Heart right ventricle (tissue), 16 donors: ENCODE data around the gene MTREX. TPM values are rescaled to one million over a fixed set of nuclear protein-coding genes. Genes with fewer than 3 reads are reported as not detected.

Source experiments
- ATAC-seq, 8 donors: fragments of 200-7000 bp; cut with Tn5 transposase; one replicate each; pipeline ENCODE4 v1.9.1; 2020; ENCODE audit warnings: mild to moderate bottlenecking in 8 of 8, moderate library complexity in 8 of 8, moderate number of reproducible peaks in 1 of 8
- DNase-seq, 2 donors: peaks; one replicate each; pipeline ENCODE4 v3.0.0-alpha.2; 2020
- H3K27ac ChIP-seq, 10 donors: fragments of 200-600 bp; sonication (generic) in 2 of 10; one replicate each; pipeline versions ENCODE4 v1.5.0 to v1.8.0; 2020 to 2022; ENCODE audit warnings: mild to moderate bottlenecking in 3 of 10
- H3K27me3 ChIP-seq, 7 donors: fragments of 200-600 bp; one replicate each; pipeline ENCODE4 v1.8.0; 2021 to 2022; ENCODE audit warnings: mild to moderate bottlenecking in 2 of 7
- H3K36me3 ChIP-seq, 9 donors: fragments of 200-600 bp; sonication (generic) in 1 of 9; one replicate each; pipeline versions ENCODE4 v1.5.0 to v1.8.0; 2020 to 2022; ENCODE audit warnings: mild to moderate bottlenecking in 2 of 9
- H3K4me1 ChIP-seq, 9 donors: fragments of 200-600 bp; sonication (generic) in 1 of 9; one replicate each; pipeline versions ENCODE4 v1.5.0 to v1.8.0; 2020 to 2022; ENCODE audit warnings: mild to moderate bottlenecking in 4 of 9
- H3K4me3 ChIP-seq, 10 donors: fragments of 200-600 bp; sonication (generic) in 2 of 10; one replicate each; pipeline versions ENCODE4 v1.5.0 to v1.8.0; 2020 to 2022; ENCODE audit warnings: mild to moderate bottlenecking in 7 of 10, moderate library complexity in 2 of 10
- H3K9me3 ChIP-seq, 11 donors: fragments of 200-600 bp in 10 of 11; sonication (generic) in 2 of 11; one replicate each; pipeline versions ENCODE4 v1.5.0 to v1.8.0; 2013 to 2022; ENCODE audit warnings: mild to moderate bottlenecking in 2 of 11, control low read depth in 1 of 11, moderate library complexity in 1 of 11
- whole genome bisulfite sequencing, 2 donors: extraction: QIAGEN DNeasy Blood & Tissue Kit; methylation state at CpG; one replicate each; pipeline ENCODE4 v1.1.7; 2013; ENCODE audit warnings: inconsistent platforms in 1 of 2; 5-methylcytosine and 5-hydroxymethylcytosine counted together
- intact Hi-C, 10 donors: fragments of 100-400 bp; cut with DNase I; formaldehyde crosslinking; loops; one replicate each; pipeline versions ENCODE4 v1.11.1 to v1.14.2; 2022
- polyA plus RNA-seq, 2 donors: library from polyadenylated mRNA; stranded (reverse); fragments of 200-250 nt; gene quantifications; one replicate each; pipeline ENCODE4 v1.2.3, GENCODE V29; 2013
- total RNA-seq, 10 donors: library from RNA; stranded (reverse); fragmentation: NEBNext Ultra II Directional in 3 of 10; extraction: Animal tissue kit (Norgen Biotek cat#: 25700) in 3 of 10; gene quantifications; one replicate each; pipeline versions ENCODE4 v1.2.1 to v1.2.4, GENCODE V29; 2021 to 2023
- TF ChIP-seq, protein P1 (sequence below), 9 donors: fragments of 200-600 bp; sonication (generic) in 2 of 9; IDR thresholded peaks; one replicate each; pipeline versions ENCODE4 v1.5.0 to v1.8.0; 2021 to 2022; ENCODE audit warnings: antibody characterized with exemption in 9 of 9, mild to moderate bottlenecking in 5 of 9, moderate library complexity in 1 of 9
- donor health status: Arrhythmogenic right ventricular cardiomyopathy.
- donor health status: ischemic (EF 13 %, LVEDD 7.1; RV severe dilation, severe dysfunction).
- donor health status: healthy with polysubstance abuse.
- donor health status: DM: no; HTN: yes; CAD: no.
- donor health status: DM: no; HTN: no; CAD: no.
- donor health status: ischemic (EF 25% LVEDD 6.9; RV normal size, moderate dysfunction).
- donor health status: ischemic (EF 25% LVEDD 5.7; RV mildly dilated, moderate dysfunction).
- donor health status: healthy.
- donor health status: DM: yes; HTN: yes; CAD: no.
- donor health status: Ischemic cardiomyopathy.
- donor health status: ischemic (EF 35%, LVEDD 5.7; RV mildly dilated, moderate dysfunction).
- donor health status: nonischemic (EF 11% LVEDD 7.7; RV severe dilation, severe dysfunction).
- donor health status: DM: yes; HTN: yes; CAD: no.
- donor health status: PGD.
- donor health status: ischemic (EF 29% LVEDD 5.4; RV normal size, mild dysfunction).
- donor health status: nonischemic (EF 23%, LVEDD 6.1; RV moderate dilation, normal function).

MTREX gene
- total and polyA plus RNA-seq, 12 donors, result 17.9 to 69.9 (median 62.1) TPM

GRCh38 chr5:55286411-55286933 is 21.3 kb upstream of the MTREX start:
- 12 to 37% methylated on average over 1 of the region's 1 CpG for WGBS, 2 donors
- Histone ChIP-seq H3K27ac (no peak overlapping the region), H3K36me3 (peaks cover 0 to 100% (median 67%) of the 10 kb centered on the region in 9 donors), H3K27me3 (no peaks in the 10 kb centered on the region), H3K9me3 (no peaks in the 10 kb centered on the region), H3K4me3 (no peak overlapping the region), H3K4me1 (no peaks in the 10 kb centered on the region)
- ATAC-seq, result no peak
- intact Hi-C loops, result loop anchor here in 1 of 10 donors (10.0 kb wide), 1 partner anchor 658 kb away; no protein-coding TSS in a partner anchor
- DNase-seq, result no peak
- TF ChIP-seq, protein P1, sequence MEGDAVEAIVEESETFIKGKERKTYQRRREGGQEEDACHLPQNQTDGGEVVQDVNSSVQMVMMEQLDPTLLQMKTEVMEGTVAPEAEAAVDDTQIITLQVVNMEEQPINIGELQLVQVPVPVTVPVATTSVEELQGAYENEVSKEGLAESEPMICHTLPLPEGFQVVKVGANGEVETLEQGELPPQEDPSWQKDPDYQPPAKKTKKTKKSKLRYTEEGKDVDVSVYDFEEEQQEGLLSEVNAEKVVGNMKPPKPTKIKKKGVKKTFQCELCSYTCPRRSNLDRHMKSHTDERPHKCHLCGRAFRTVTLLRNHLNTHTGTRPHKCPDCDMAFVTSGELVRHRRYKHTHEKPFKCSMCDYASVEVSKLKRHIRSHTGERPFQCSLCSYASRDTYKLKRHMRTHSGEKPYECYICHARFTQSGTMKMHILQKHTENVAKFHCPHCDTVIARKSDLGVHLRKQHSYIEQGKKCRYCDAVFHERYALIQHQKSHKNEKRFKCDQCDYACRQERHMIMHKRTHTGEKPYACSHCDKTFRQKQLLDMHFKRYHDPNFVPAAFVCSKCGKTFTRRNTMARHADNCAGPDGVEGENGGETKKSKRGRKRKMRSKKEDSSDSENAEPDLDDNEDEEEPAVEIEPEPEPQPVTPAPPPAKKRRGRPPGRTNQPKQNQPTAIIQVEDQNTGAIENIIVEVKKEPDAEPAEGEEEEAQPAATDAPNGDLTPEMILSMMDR (IDR thresholded peaks at IDR 0.05), result no peak

- Histone ChIP-seq H3K36me3 (peaks cover 0 to 100% (median 61%) of the 10 kb centered on the region in 9 donors), H3K27me3 (no peaks in the 10 kb centered on the region)
- intact Hi-C loops, result loop anchor here in 1 of 10 donors (10.0 kb wide), 1 partner anchor 655 kb away; no protein-coding TSS in a partner anchor
Measured at GRCh38 chr5:55289808-55290207, 18.0 kb upstream of the MTREX start.

DNA sequence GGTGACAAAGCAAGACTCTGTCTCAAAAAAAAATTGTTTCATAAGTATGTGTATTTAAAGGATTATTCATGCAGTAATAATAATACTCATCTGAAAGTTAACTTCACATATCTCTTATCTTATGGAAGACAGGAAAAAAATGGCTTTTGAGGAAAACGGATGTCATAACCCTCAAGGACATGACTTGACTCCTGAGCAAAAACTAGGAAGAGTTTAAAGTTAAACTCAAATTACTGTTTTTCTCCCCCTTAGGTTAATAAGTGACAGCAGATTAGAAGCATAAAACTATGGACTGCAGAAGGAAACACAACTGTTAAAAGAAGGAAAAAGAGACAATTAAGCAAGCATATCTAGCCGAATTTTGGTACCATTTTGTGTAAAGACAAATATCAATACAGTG is 16.8 kb upstream of the MTREX start:
- no peak for ATAC-seq
- TF ChIP-seq, protein P1 (IDR thresholded peaks at IDR 0.05), result no peak
- H3K27me3 ChIP-seq, result no peaks in the 10 kb centered on the region
- peaks cover 0 to 100% (median 62%) of the 10 kb centered on the region in 9 donors for H3K36me3 ChIP-seq
- no peaks in the 10 kb centered on the region for H3K4me1 ChIP-seq
- WGBS, 2 donors, result 92 to 95% methylated on average over 2 of the region's 2 CpGs
- intact Hi-C loops, result no loop called here
- peaks cover 0 to 10% (median 0%) of the 10 kb centered on the region in 11 donors for H3K9me3 ChIP-seq
- H3K27ac ChIP-seq, result no peak overlapping the region
- DNase-seq, result no peak
- no peak overlapping the region for H3K4me3 ChIP-seq

More at GRCh38 chr5:55289808-55290207, 18.0 kb upstream of the MTREX start:
- Histone ChIP-seq H3K4me1 (no peaks in the 10 kb centered on the region), H3K9me3 (peaks cover 0 to 4% (median 0%) of the 10 kb centered on the region in 11 donors), H3K4me3 (no peak overlapping the region), H3K27ac (no peak overlapping the region)
- no peak for ATAC-seq
- TF ChIP-seq, protein P1 (IDR thresholded peaks at IDR 0.05), result no peak
- no peak for DNase-seq

DNA sequence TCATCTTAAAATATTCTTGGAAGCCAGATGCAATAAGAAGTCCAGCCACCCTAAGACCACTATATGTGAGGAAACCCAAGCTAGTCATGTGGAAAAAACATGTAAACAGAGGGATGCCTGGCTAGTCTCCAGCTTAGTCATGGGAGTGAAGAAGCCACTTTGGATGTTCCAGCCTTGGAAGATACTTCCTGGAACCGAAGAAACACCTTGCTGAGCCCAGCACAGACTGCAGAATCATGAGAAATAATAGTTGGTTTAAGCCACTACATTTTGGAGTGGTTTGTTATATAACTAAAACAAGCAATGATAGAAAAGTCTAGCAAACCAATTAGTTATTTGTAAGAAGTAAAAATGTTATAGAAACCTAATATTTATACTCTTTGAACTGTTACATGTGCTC is 12.9 kb upstream of the MTREX start:
- 100% methylated on average over 1 of the region's 1 CpG for WGBS, 2 donors
- TF ChIP-seq, protein P1 (IDR thresholded peaks at IDR 0.05), result no peak
- intact Hi-C loops, result no loop called here
- DNase-seq, result no peak
- no peaks in the 10 kb centered on the region for H3K27me3 ChIP-seq
- H3K9me3 ChIP-seq, result peaks cover 0 to 10% (median 0%) of the 10 kb centered on the region in 11 donors
- peaks cover 0 to 89% (median 41%) of the 10 kb centered on the region in 9 donors for H3K36me3 ChIP-seq
- H3K4me1 ChIP-seq, result no peaks in the 10 kb centered on the region
- no peak overlapping the region for H3K4me3 ChIP-seq
- ATAC-seq, result no peak
- H3K27ac ChIP-seq, result no peak overlapping the region
